Thyroid gland (tissue), 4 donors: Measurements from ENCODE around the gene KCNMB2.

Experiments
- CTCF ChIP-seq, 6 experiments: fragments of 200-600 bp in 3 of 6; fragments of 450-650 bp in 3 of 6; sonication (generic) in 3 of 6; IDR thresholded peaks; one replicate each; pipeline ENCODE4 v1.5.1; 2016 to 2019; ENCODE audit warnings: antibody characterized with exemption in 6 of 6, mild to moderate bottlenecking in 2 of 6, inconsistent platforms in 1 of 6, moderate library complexity in 1 of 6
- POLR2A ChIP-seq, 2 donors: fragments of 450-650 bp; IDR thresholded peaks; one replicate each; pipeline ENCODE4 v1.6.1; 2017; ENCODE audit warnings: antibody characterized with exemption in 2 of 2, mild to moderate bottlenecking in 2 of 2, moderate library complexity in 1 of 2

- TF ChIP-seq CTCF (IDR thresholded peaks at IDR 0.05) (no peak), POLR2A (IDR thresholded peaks at IDR 0.05) (no peak)
These were observed 291.1 kb downstream of the KCNMB2 start for GRCh38 chr3:178827285-178827856.
